Measurements from ENCODE around the gene KHDRBS1.

- peak; percentile 75 for TF ChIP-seq SMAD1 (IDR thresholded peaks at IDR 0.05; ENCODE audit: low read depth, low read length, partially characterized antibody)
- no peak; a peak in 1 of 4 replicates for TF ChIP-seq SRF (CRISPR knock-in tag; IDR thresholded peaks at IDR 0.05)
Measured at GRCh38 chr1:32013386-32014198, at the start of gene KHDRBS1.

Measured in K562 (cell line).